Stimulated activated CD4-positive, alpha-beta T cell treated with anti-CD3 and anti-CD28 coated beads, Interleukin-2, amount 100 ng/mL, for 4 hours (primary cell): Measurements from ENCODE around the gene APOC1.

Source experiments
- DNase-seq: peaks from one replicate; pipeline ENCODE4 v3.0.0-alpha.2; 2020; ENCODE audit warnings: low read depth

APOC1 gene

GRCh38 chr19:44955505-44956439 is 41.4 kb downstream of the APOC1 start:
- DNase-seq: no peak

- no peak for DNase-seq
Observed at GRCh38 chr19:44957526-44957925, 43.1 kb downstream of the APOC1 start.

- no peak for DNase-seq
Observed at GRCh38 chr19:44958090-44958489, 43.7 kb downstream of the APOC1 start.

GRCh38 chr19:44959691-44960090 is 45.3 kb downstream of the APOC1 start:
- no peak for DNase-seq

GRCh38 chr19:44960906-44961728 is 46.7 kb downstream of the APOC1 start:
- DNase-seq: no peak

- no peak for DNase-seq
Observed at GRCh38 chr19:44961821-44962220, 47.4 kb downstream of the APOC1 start.

GRCh38 chr19:44968118-44968517 is 53.7 kb downstream of the APOC1 start:
- no peak for DNase-seq

- DNase-seq: no peak
Observed at GRCh38 chr19:44968670-44969069, 54.3 kb downstream of the APOC1 start.
